Hepatocyte (in vitro differentiated cells): Measurements from ENCODE around the gene CGB1. TPM values are rescaled to one million over a fixed set of nuclear protein-coding genes. Genes with fewer than 3 reads are reported as not detected.

Experiments used
- DNase-seq: peaks from one replicate; pipeline ENCODE4 v3.0.0-alpha.2; 2016; ENCODE audit warnings: low spot score
- H2AFZ ChIP-seq: fragments of 200-600 bp; sonication (generic); 2 replicates; pipeline ENCODE4 v1.6.0; 2016; ENCODE audit warnings: antibody characterized with exemption, mild to moderate bottlenecking
- H3K27ac ChIP-seq: fragments of 200-600 bp; sonication (generic); 2 replicates; pipeline ENCODE4 v1.5.1; 2016; ENCODE audit warnings: mild to moderate bottlenecking
- H3K27me3 ChIP-seq: fragments of 200-600 bp; sonication (generic); 2 replicates; pipeline ENCODE4 v1.6.1; 2016
- H3K36me3 ChIP-seq: fragments of 200-600 bp; sonication (generic); replicated peaks from 2 replicates; pipeline ENCODE4 v1.5.1; 2016; ENCODE audit warnings: low read depth; ENCODE audit not compliant: insufficient read depth
- H3K4me1 ChIP-seq: fragments of 200-600 bp; sonication (generic); 2 replicates; pipeline ENCODE4 v1.5.1; 2016; ENCODE audit warnings: mild to moderate bottlenecking, moderate library complexity; ENCODE audit not compliant: insufficient read depth
- H3K4me2 ChIP-seq: fragments of 200-600 bp; sonication (generic); 2 replicates; pipeline ENCODE4 v1.6.0; 2016
- H3K4me3 ChIP-seq: fragments of 200-600 bp; sonication (generic); 2 replicates; pipeline ENCODE4 v1.5.1; 2016; ENCODE audit warnings: mild to moderate bottlenecking
- H3K79me2 ChIP-seq: fragments of 200-600 bp; sonication (generic); 2 replicates; pipeline ENCODE4 v1.6.0; 2017; ENCODE audit warnings: mild to moderate bottlenecking
- H3K9me2 ChIP-seq: fragments of 200-600 bp; sonication (generic); replicated peaks from 2 replicates; pipeline ENCODE4 v1.6.0; 2017; ENCODE audit warnings: mild to moderate bottlenecking; ENCODE audit not compliant: insufficient read depth
- H3K9me3 ChIP-seq: fragments of 200-600 bp; sonication (generic); 2 replicates; pipeline ENCODE4 v1.5.1; 2016; ENCODE audit warnings: low read depth, mild to moderate bottlenecking
- H4K20me1 ChIP-seq: fragments of 200-600 bp; sonication (generic); 2 replicates; pipeline ENCODE4 v1.6.0; 2016; ENCODE audit warnings: mild to moderate bottlenecking; ENCODE audit not compliant: insufficient read depth, poor library complexity, severe bottlenecking
- EZH2 ChIP-seq: fragments of 200-600 bp; sonication (generic); IDR thresholded peaks from 2 replicates; pipeline ENCODE4 v1.6.1; 2016; ENCODE audit warnings: antibody characterized with exemption, mild to moderate bottlenecking, borderline replicate concordance
- EZH2phosphoT487 ChIP-seq: fragments of 200-600 bp; sonication (generic); IDR thresholded peaks from one replicate; pipeline ENCODE4 v1.6.1; 2018; ENCODE audit warnings: antibody characterized with exemption, mild to moderate bottlenecking, low read depth, moderate library complexity; ENCODE audit not compliant: unreplicated experiment, severe bottlenecking
- WGBS: methylation state at CpG from one replicate; pipeline ENCODE4 v1.1.6; 2016; ENCODE audit warnings: low lambda C conversion rate; ENCODE audit errors: missing lambda C conversion rate; 5-methylcytosine and 5-hydroxymethylcytosine counted together
- polyA plus RNA-seq: library from polyadenylated mRNA; unstranded; fragments of >200 nt; fragmentation: Nextera tagmentation; extraction: Ambion mirVana; gene quantifications from 2 replicates; pipeline ENCODE4 v1.2.1, GENCODE V29; 2016
- total RNA-seq: library from RNA; depleted of rRNA; stranded (reverse); fragments of >200 nt; gene quantifications from 2 replicates; pipeline ENCODE4 v1.2.3, GENCODE V29; 2014
- TF ChIP-seq, protein P1 (sequence below): fragments of 200-600 bp; sonication (generic); IDR thresholded peaks from 2 replicates; pipeline ENCODE4 v1.5.1; 2016; ENCODE audit warnings: antibody characterized with exemption, mild to moderate bottlenecking; ENCODE audit not compliant: poor library complexity

CGB1 gene
- total and polyA plus RNA-seq, 2 experiments from 2014 or later: 0.52 TPM; not detected in 1

DNA sequence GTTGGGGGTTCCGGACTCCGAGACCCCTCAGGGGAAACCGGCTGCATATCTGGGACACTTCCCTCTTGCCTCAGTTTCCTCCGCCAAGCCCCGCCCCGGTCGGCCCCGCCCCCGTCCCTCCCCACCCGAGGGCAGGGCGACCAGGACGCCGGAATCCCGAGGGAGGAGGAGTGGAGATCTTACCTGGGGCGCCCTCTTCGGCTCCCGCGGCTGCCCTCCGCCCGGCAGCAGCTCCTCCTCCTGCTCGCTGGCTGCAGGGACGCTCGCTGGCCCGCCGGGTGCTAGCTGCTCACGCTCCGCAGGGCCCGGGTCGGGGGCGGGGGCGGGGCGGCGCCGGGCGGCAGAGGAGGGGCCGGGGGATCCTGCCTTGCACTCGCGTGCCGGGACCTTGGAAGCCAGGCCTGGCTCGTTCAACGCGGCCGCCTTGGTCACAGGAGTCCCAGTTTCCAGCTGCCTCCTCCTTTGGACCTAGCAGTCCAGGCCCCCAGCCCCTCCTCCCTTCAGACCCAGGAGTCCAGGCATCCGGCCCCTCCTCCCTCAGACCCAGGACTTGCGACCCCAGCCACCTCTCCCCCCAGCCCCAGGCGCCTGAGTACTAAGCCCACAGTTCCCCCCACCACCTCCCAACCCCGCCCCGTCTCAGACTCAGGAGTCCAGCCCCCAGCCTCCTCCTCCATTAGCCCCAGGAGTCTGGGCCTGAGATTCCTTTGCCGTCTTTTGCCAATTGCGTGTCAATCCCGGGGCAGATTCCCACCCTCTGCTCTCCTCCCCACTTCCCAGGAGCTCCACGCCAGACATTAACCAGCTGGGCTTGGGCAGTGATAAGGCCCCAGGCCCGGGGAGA is 28.3 kb upstream of the CGB1 start, which contains the start of gene NTF4:
Gene NTF4 (minus strand): TSS at position 51 of the 844 bp plus-strand sequence. CDS start 2,821 bp downstream, outside the sequence.
- TF ChIP-seq EZH2phosphoT487: no peak
- TF ChIP-seq, protein P1, sequence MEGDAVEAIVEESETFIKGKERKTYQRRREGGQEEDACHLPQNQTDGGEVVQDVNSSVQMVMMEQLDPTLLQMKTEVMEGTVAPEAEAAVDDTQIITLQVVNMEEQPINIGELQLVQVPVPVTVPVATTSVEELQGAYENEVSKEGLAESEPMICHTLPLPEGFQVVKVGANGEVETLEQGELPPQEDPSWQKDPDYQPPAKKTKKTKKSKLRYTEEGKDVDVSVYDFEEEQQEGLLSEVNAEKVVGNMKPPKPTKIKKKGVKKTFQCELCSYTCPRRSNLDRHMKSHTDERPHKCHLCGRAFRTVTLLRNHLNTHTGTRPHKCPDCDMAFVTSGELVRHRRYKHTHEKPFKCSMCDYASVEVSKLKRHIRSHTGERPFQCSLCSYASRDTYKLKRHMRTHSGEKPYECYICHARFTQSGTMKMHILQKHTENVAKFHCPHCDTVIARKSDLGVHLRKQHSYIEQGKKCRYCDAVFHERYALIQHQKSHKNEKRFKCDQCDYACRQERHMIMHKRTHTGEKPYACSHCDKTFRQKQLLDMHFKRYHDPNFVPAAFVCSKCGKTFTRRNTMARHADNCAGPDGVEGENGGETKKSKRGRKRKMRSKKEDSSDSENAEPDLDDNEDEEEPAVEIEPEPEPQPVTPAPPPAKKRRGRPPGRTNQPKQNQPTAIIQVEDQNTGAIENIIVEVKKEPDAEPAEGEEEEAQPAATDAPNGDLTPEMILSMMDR: no peak
- no peak for TF ChIP-seq EZH2
- Histone ChIP-seq H4K20me1 (no peaks in the 10 kb centered on the region), H3K4me3 (peak within 1 kb of the TSS; percentile 25), H3K27ac (peak within 1 kb of the TSS; percentile 57), H3K9me2 (no peaks in the 10 kb centered on the region), H3K9me3 (no peaks in the 10 kb centered on the region), H3K79me2 (no peaks in the 10 kb centered on the region), H3K27me3 (peaks cover 20% of the 10 kb centered on the region), H3K4me2 (peak within 1 kb of the TSS; percentile 91), H2AFZ (peak within 1 kb of the TSS; percentile 41), H3K36me3 (no peaks in the 10 kb centered on the region), H3K4me1 (peaks cover 7% of the 10 kb centered on the region)
- DNase-seq: peak; percentile 83
- 4% methylated on average over 34 of the region's 53 CpGs for WGBS

DNA sequence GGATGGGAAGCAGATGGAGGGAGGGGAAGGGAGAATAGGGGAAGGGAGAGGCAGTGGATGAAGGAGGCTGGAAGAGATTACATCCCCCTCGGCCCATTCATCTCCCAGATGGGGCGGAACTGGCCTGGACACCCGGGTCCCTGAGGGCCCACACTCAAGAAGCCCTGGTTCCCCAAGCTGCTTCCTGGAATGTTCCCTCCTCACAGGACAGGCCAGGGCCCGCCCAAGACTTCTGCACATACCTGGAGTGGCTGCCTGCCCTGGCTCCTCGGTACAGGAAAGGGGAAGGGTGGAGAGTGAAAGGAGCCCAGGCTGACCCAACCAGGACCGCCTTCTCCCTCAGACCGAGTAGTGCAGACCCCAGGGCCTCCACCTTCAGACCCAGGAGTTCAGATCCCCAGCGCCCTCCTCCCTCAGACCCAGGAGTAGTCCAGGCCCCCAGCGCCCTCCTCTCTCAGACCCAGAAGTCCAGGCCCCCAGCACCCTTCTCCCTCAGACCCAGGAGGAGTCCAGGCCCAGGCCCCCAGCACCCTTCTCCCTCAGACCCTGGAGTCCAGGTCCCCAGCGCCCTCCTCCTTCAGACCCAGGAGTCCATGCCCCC is 27.4 kb upstream of the CGB1 start:
- peak overlapping the region; percentile 91 for H3K4me2 ChIP-seq
- H3K27me3 ChIP-seq: peaks cover 15% of the 10 kb centered on the region
- no peaks in the 10 kb centered on the region for H3K9me2 ChIP-seq
- no peaks in the 10 kb centered on the region for H3K79me2 ChIP-seq
- DNase-seq: no peak
- no peak overlapping the region for H3K4me3 ChIP-seq
- no peaks in the 10 kb centered on the region for H3K9me3 ChIP-seq
- H4K20me1 ChIP-seq: no peaks in the 10 kb centered on the region
- peak overlapping the region; percentile 57 for H3K27ac ChIP-seq
- H3K36me3 ChIP-seq: no peaks in the 10 kb centered on the region
- no peak for TF ChIP-seq EZH2
- no peak for TF ChIP-seq EZH2phosphoT487
- TF ChIP-seq, protein P1: no peak
- peaks cover 7% of the 10 kb centered on the region for H3K4me1 ChIP-seq
- WGBS: 56% methylated on average over 5 of the region's 10 CpGs
- no peak overlapping the region for H2AFZ ChIP-seq

DNA sequence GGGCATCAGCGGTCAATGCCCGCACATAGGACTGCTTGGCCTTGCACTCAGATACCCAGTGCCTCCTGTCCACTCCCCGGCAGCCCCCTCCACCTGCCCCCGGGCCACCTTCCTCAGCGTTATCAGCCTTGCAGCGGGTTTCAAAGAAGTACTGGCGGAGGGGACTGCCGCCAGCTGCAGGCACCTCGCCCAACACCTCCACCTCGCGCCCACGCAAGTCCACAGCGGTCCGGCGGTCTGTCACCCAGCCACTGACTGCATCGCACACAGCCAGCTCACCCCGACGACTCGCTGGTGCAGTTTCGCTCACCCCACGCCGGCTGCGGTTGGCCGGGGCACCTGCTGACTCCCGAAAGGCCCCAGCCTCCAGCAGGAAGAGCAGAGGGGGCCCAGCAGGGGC is 24.8 kb upstream of the CGB1 start:
- Histone ChIP-seq H4K20me1 (no peaks in the 10 kb centered on the region), H3K9me3 (no peaks in the 10 kb centered on the region), H3K27ac (no peak overlapping the region), H3K27me3 (peaks cover 12% of the 10 kb centered on the region), H3K36me3 (no peaks in the 10 kb centered on the region), H3K4me2 (no peak overlapping the region), H3K4me3 (no peak overlapping the region), H3K9me2 (no peaks in the 10 kb centered on the region), H2AFZ (no peak overlapping the region), H3K4me1 (peaks cover 20% of the 10 kb centered on the region), H3K79me2 (no peaks in the 10 kb centered on the region)
- TF ChIP-seq EZH2 (no peak), EZH2phosphoT487 (no peak)
- TF ChIP-seq, protein P1: no peak
- WGBS: 90% methylated on average over 24 of the region's 25 CpGs
- DNase-seq: no peak
